GM18526 (cell line): ENCODE measurements around the gene UTP3.

Experiments
- POLR2A ChIP-seq: IDR thresholded peaks from 3 replicates; pipeline ENCODE4 v1.6.1; 2011; ENCODE audit not compliant: insufficient read length; ENCODE audit errors: extremely low read depth

UTP3 gene

GRCh38 chr4:70712604-70713452 lies 24.5 kb downstream of the UTP3 start:
- TF ChIP-seq POLR2A: no peak

- TF ChIP-seq POLR2A: no peak
Observed at GRCh38 chr4:70713453-70714078, 25.2 kb downstream of the UTP3 start.

- TF ChIP-seq POLR2A: no peak
Observed at GRCh38 chr4:70714079-70714887, 26.0 kb downstream of the UTP3 start.

GRCh38 chr4:70715097-70715496 lies 26.8 kb downstream of the UTP3 start:
- TF ChIP-seq POLR2A: no peak

GRCh38 chr4:70718811-70719604 lies 30.7 kb downstream of the UTP3 start:
- no peak for TF ChIP-seq POLR2A

- no peak for TF ChIP-seq POLR2A
Observed at GRCh38 chr4:70721747-70722146, 33.4 kb downstream of the UTP3 start, which contains the start of gene RUFY3. Gene RUFY3, plus strand, starts transcription at chr4:70721964. Its CDS starts 610 bp downstream, at chr4:70722574.

- TF ChIP-seq POLR2A: no peak
Observed at GRCh38 chr4:70722199-70722791, 34.0 kb downstream of the UTP3 start.

- no peak for TF ChIP-seq POLR2A
Observed at GRCh38 chr4:70724463-70724862, 36.1 kb downstream of the UTP3 start.

- TF ChIP-seq POLR2A: no peak
Observed at GRCh38 chr4:70725633-70726032, 37.3 kb downstream of the UTP3 start.

- TF ChIP-seq POLR2A: no peak
Observed at GRCh38 chr4:70728091-70728490, 39.8 kb downstream of the UTP3 start.

GRCh38 chr4:70734168-70734954 lies 46.0 kb downstream of the UTP3 start:
- no peak for TF ChIP-seq POLR2A

- no peak for TF ChIP-seq POLR2A
Observed at GRCh38 chr4:70734971-70735370, 46.6 kb downstream of the UTP3 start.

- TF ChIP-seq POLR2A: no peak
Observed at GRCh38 chr4:70737006-70737405, 48.7 kb downstream of the UTP3 start.

GRCh38 chr4:70737409-70737808 lies 49.1 kb downstream of the UTP3 start:
- TF ChIP-seq POLR2A: no peak
